Breast epithelium (tissue), 4 donors: Measurements from ENCODE around the gene RHBDL2. TPM values are rescaled to one million over a fixed set of nuclear protein-coding genes. Genes with fewer than 3 reads are reported as not detected.
"Not testable (repeated sequence)": the region's sequence is repeated elsewhere in the genome, so short reads cannot be mapped to it uniquely, and the experiment has no call there.

Source experiments
- DNase-seq, 2 donors: peaks; one replicate each; pipeline ENCODE4 v3.0.0-alpha.2; 2019; ENCODE audit warnings: low spot score in 2 of 2
- H3K27ac ChIP-seq, 2 donors: fragments of 200-600 bp; sonication (generic) in 1 of 2; one replicate each; pipeline ENCODE4 v1.5.1; 2016 to 2019; ENCODE audit warnings: mild to moderate bottlenecking in 1 of 2
- H3K27me3 ChIP-seq, 2 donors: fragments of 200-600 bp; sonication (generic) in 1 of 2; one replicate each; pipeline versions ENCODE4 v1.5.1 to v1.6.0; 2017 to 2019; ENCODE audit warnings: control low read depth in 1 of 2, mild to moderate bottlenecking in 1 of 2
- H3K36me3 ChIP-seq: fragments of 200-600 bp; one replicate; pipeline ENCODE4 v1.5.1; 2019
- H3K4me1 ChIP-seq, 2 donors: fragments of 200-600 bp; sonication (generic); one replicate each; pipeline ENCODE4 v1.5.1; 2016 to 2019; ENCODE audit warnings: control low read depth in 1 of 2
- H3K4me3 ChIP-seq, 3 donors: fragments of 200-600 bp; sonication (generic); 1 replicate in 2 of 3; 2 replicates in 1 of 3; pipeline ENCODE4 v1.5.1; 2016 to 2019; ENCODE audit warnings: mild to moderate bottlenecking in 3 of 3, moderate library complexity in 2 of 3
- H3K9me3 ChIP-seq, 2 donors: fragments of 200-600 bp; sonication (generic) in 1 of 2; one replicate each; pipeline ENCODE4 v1.5.1; 2016 to 2019; ENCODE audit warnings: control low read depth in 1 of 2
- POLR2A ChIP-seq: fragments of 450-650 bp; IDR thresholded peaks from one replicate; pipeline ENCODE4 v1.6.1; 2016; ENCODE audit warnings: antibody characterized with exemption, mild to moderate bottlenecking, moderate library complexity
- POLR2AphosphoS5 ChIP-seq, 3 donors: sonication (generic); formaldehyde crosslinking; IDR thresholded peaks; one replicate each; pipeline ENCODE4 v1.6.1; 2017; ENCODE audit warnings: antibody characterized with exemption in 3 of 3
- intact Hi-C: fragments of 100-400 bp; cut with DNase I; formaldehyde crosslinking; loops from one replicate; pipeline ENCODE4 v1.15.1; 2023; ENCODE audit warnings: low total_unique reads
- total RNA-seq, 3 donors: library from RNA; depleted of rRNA; stranded (reverse); fragments of >200 nt; gene quantifications; one replicate each; pipeline ENCODE4 v1.1.0, GENCODE V29; 2016
- TF ChIP-seq, protein P1 (sequence below), 3 donors: fragments of 450-650 bp; IDR thresholded peaks; one replicate each; pipeline ENCODE4 v1.5.1; 2016 to 2017; ENCODE audit warnings: antibody characterized with exemption in 3 of 3, mild to moderate bottlenecking in 3 of 3, moderate library complexity in 3 of 3

Gene RHBDL2
- total RNA-seq, 3 donors from 2014 or later: 0.16 to 1.6 (median 0.33) TPM

DNA sequence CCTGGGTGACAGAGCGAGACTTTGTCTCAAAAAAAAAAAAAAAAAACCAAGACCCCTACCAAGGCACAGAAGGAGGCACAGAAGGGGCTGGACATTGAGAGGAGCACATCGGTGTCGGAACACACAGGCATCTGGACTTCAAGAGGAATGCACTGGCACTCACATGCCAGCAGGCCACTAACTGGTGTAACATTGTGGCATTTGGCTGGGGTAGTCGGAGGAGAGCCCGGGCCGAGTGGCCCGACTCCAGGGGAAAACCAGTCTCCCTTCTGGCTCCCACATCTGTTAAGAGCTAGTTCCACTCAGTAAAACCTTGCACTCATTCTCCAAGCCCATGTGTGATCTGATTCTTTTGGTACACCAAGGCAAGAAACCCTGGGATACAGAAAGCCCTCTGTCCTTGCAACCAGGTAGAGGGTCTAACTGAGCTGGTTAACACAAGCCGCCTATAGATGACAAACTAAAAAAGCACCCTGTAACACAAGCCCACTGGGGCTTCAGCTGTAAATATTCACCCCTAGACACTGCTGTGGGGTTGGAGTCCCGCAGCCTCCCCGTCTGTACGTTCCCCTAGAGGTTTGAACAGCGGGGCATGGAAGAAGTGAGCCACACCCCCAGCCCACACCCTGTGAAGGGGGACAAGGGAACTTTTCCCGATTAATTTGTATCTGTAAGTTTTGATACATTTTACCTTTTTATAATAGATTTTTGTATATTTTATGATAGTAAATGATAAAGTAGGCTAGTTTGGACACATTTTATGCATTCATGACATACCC is 32.2 kb upstream of the RHBDL2 start:
- H3K4me1 ChIP-seq: no peaks in the 10 kb centered on the region
- H3K9me3 ChIP-seq: peaks cover 9 to 10% of the 10 kb centered on the region in 2 donors
- no peak overlapping the region for H3K4me3 ChIP-seq
- no peaks in the 10 kb centered on the region for H3K36me3 ChIP-seq
- H3K27me3 ChIP-seq: no peaks in the 10 kb centered on the region
- intact Hi-C loops: no loop called here
- no peak overlapping the region for H3K27ac ChIP-seq
- DNase-seq: no peak
- TF ChIP-seq POLR2AphosphoS5 (IDR thresholded peaks at IDR 0.05) (no peak), POLR2A (no peak)
- TF ChIP-seq, protein P1, sequence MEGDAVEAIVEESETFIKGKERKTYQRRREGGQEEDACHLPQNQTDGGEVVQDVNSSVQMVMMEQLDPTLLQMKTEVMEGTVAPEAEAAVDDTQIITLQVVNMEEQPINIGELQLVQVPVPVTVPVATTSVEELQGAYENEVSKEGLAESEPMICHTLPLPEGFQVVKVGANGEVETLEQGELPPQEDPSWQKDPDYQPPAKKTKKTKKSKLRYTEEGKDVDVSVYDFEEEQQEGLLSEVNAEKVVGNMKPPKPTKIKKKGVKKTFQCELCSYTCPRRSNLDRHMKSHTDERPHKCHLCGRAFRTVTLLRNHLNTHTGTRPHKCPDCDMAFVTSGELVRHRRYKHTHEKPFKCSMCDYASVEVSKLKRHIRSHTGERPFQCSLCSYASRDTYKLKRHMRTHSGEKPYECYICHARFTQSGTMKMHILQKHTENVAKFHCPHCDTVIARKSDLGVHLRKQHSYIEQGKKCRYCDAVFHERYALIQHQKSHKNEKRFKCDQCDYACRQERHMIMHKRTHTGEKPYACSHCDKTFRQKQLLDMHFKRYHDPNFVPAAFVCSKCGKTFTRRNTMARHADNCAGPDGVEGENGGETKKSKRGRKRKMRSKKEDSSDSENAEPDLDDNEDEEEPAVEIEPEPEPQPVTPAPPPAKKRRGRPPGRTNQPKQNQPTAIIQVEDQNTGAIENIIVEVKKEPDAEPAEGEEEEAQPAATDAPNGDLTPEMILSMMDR (IDR thresholded peaks at IDR 0.05): no peak

- H3K27ac ChIP-seq, intact Hi-C loops, H3K9me3 ChIP-seq, H3K36me3 ChIP-seq, H3K27me3 ChIP-seq, DNase-seq, H3K4me3 ChIP-seq, H3K4me1 ChIP-seq: not testable (repeated sequence)
Observed at GRCh38 chr1:38973145-38973544, 31.5 kb upstream of the RHBDL2 start.

DNA sequence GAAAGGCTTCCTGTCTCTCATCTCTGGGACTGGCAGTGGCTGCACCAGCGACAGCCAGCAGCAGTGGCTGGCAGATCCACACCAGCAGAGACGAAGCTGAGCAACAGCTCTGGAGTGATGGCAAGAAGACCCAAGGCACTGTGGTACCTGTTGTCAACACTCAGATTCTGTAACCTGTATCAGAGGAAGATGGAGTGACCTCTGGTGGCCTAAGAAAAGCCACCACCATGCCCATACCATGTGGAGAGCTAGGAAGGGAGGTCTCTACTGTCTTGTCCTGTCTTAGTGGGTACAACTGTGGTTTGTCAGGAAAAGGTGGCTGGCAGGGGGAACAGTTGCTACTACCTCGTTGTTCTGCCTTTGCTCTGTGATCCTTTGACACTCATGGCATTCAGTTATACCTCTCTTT is 22.5 kb upstream of the RHBDL2 start:
- H3K4me1 ChIP-seq: no peaks in the 10 kb centered on the region
- no peaks in the 10 kb centered on the region for H3K9me3 ChIP-seq
- no peaks in the 10 kb centered on the region for H3K27me3 ChIP-seq
- no peak overlapping the region for H3K27ac ChIP-seq
- H3K36me3 ChIP-seq: no peaks in the 10 kb centered on the region
- TF ChIP-seq POLR2A: no peak
- no peak for TF ChIP-seq POLR2AphosphoS5 (IDR thresholded peaks at IDR 0.05)
- DNase-seq: no peak
- intact Hi-C loops: no loop called here
- no peak overlapping the region for H3K4me3 ChIP-seq

DNA sequence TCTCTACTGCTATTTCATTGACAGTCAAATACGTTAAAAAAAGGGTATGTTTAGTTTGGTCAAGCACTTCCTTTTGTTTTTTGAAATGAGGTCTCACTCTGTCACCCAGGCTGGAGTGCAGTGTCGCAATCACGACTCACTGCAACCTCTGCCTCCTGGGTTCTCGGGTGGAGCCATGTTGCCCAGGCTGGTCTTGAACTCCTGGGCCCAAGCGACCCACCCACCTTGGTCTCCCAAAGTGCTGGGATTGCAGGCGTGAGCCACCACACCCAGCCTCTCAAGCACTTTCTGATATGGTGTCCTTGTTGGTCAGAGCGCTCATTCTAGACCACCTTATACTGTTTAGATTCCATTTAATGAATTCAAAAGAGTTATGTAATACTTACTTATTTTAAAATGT is 20.9 kb upstream of the RHBDL2 start:
- intact Hi-C loops: no loop called here
- Histone ChIP-seq H3K27ac (no peak overlapping the region), H3K9me3 (no peaks in the 10 kb centered on the region), H3K4me1 (no peaks in the 10 kb centered on the region), H3K27me3 (no peaks in the 10 kb centered on the region), H3K4me3 (no peak overlapping the region), H3K36me3 (no peaks in the 10 kb centered on the region)
- no peak for TF ChIP-seq POLR2AphosphoS5 (IDR thresholded peaks at IDR 0.05)
- TF ChIP-seq, protein P1 (IDR thresholded peaks at IDR 0.05): no peak
- no peak for TF ChIP-seq POLR2A
- no peak for DNase-seq

GRCh38 chr1:38962113-38962512 is 20.5 kb upstream of the RHBDL2 start:
- Histone ChIP-seq H3K36me3 (no peaks in the 10 kb centered on the region), H3K9me3 (no peaks in the 10 kb centered on the region), H3K27me3 (no peaks in the 10 kb centered on the region), H3K4me1 (no peaks in the 10 kb centered on the region), H3K27ac (no peak overlapping the region), H3K4me3 (no peak overlapping the region)
- TF ChIP-seq POLR2A: no peak
- no peak for TF ChIP-seq POLR2AphosphoS5 (IDR thresholded peaks at IDR 0.05)
- TF ChIP-seq, protein P1 (IDR thresholded peaks at IDR 0.05): no peak
- no peak for DNase-seq
- intact Hi-C loops: no loop called here

DNA sequence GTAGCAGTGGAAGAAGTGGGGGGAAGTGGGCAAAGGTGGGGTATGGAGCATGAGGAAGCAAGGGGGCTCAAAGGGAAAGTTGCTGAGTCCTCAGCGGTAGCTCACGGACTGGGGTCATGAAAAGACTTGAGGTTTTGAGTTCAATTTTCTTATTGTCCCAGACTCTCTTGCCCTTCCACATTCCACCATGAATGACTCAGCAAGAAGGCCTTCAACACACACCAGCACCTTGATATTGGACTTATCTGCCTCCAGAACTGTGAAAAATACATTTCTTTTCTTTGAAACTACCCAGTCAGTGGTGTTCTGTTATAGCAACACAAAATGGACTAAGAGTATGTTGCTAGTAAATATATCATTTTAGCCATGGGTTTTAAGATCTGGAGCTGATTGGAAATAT is 17.3 kb upstream of the RHBDL2 start:
- no peak for DNase-seq
- Histone ChIP-seq H3K27me3 (no peaks in the 10 kb centered on the region), H3K9me3 (no peaks in the 10 kb centered on the region), H3K4me1 (no peaks in the 10 kb centered on the region), H3K27ac (no peak overlapping the region), H3K36me3 (no peaks in the 10 kb centered on the region), H3K4me3 (no peak overlapping the region)
- TF ChIP-seq POLR2A: no peak
- TF ChIP-seq, protein P1 (IDR thresholded peaks at IDR 0.05): no peak
- TF ChIP-seq POLR2AphosphoS5 (IDR thresholded peaks at IDR 0.05): no peak
- intact Hi-C loops: no loop called here
